Stimulated activated CD4-positive, alpha-beta T cell treated with anti-CD3 and anti-CD28 coated beads, Interleukin-4, amount 100 ng/mL, for 4 hours (primary cell): ENCODE measurements around the gene MMAB.
"Not testable (repeated sequence)": the region's sequence is repeated elsewhere in the genome, so short reads cannot be mapped to it uniquely, and the experiment has no call there.

Experiments used
- DNase-seq, 2 experiments: peaks; one replicate each; pipeline ENCODE4 v3.0.0-alpha.2; 2020

The MMAB gene

GRCh38 chr12:109573029-109573913, at the start of gene MMAB, which contains the start of gene MVK:
Gene MMAB, minus strand, starts transcription at chr12:109573504. Its CDS starts 24 bp downstream, at chr12:109573480.
Gene MVK, plus strand, starts transcription at chr12:109573794. Its CDS starts 1,029 bp downstream, at chr12:109574823.
- peak; percentile 94 to 99 for DNase-seq

- no peak for DNase-seq
Measured at GRCh38 chr12:109621901-109622364, 48.6 kb upstream of the MMAB start.

- DNase-seq = no peak
Measured at GRCh38 chr12:109621211-109621694, 47.9 kb upstream of the MMAB start.

GRCh38 chr12:109619002-109619604, 45.8 kb upstream of the MMAB start:
- no peak for DNase-seq

GRCh38 chr12:109618082-109618481, 44.8 kb upstream of the MMAB start:
- DNase-seq = no peak

- no peak for DNase-seq
Measured at GRCh38 chr12:109617491-109617890, 44.2 kb upstream of the MMAB start.

GRCh38 chr12:109615556-109616229, 42.4 kb upstream of the MMAB start:
- no peak for DNase-seq

- no peak for DNase-seq
Measured at GRCh38 chr12:109613649-109614455, 40.5 kb upstream of the MMAB start.

GRCh38 chr12:109612975-109613502, 39.7 kb upstream of the MMAB start:
- DNase-seq = no peak

- DNase-seq = no peak
Measured at GRCh38 chr12:109612003-109612402, 38.7 kb upstream of the MMAB start.

GRCh38 chr12:109611223-109611622, 37.9 kb upstream of the MMAB start:
- DNase-seq = no peak

- no peak for DNase-seq
Measured at GRCh38 chr12:109610523-109610922, 37.2 kb upstream of the MMAB start.

- no peak for DNase-seq
Measured at GRCh38 chr12:109609342-109609741, 36.0 kb upstream of the MMAB start.

- no peak for DNase-seq
Measured at GRCh38 chr12:109608793-109609192, 35.5 kb upstream of the MMAB start.

- DNase-seq = no peak
Measured at GRCh38 chr12:109608270-109608669, 35.0 kb upstream of the MMAB start.

GRCh38 chr12:109607618-109608017, 34.3 kb upstream of the MMAB start:
- no peak for DNase-seq

GRCh38 chr12:109606320-109607028, 33.2 kb upstream of the MMAB start:
- no peak for DNase-seq

- no peak for DNase-seq
Measured at GRCh38 chr12:109605599-109606228, 32.4 kb upstream of the MMAB start.

- DNase-seq = no peak
Measured at GRCh38 chr12:109605016-109605415, 31.7 kb upstream of the MMAB start.

GRCh38 chr12:109604132-109604585, 30.9 kb upstream of the MMAB start:
- DNase-seq = no peak

GRCh38 chr12:109602132-109602531, 28.8 kb upstream of the MMAB start:
- not testable (repeated sequence) for DNase-seq
